Natural killer cell (primary cell): ENCODE measurements around the gene TIMP2. TPM values are rescaled to one million over a fixed set of nuclear protein-coding genes. Genes with fewer than 3 reads are reported as not detected.
"Not testable (repeated sequence)": the region's sequence is repeated elsewhere in the genome, so short reads cannot be mapped to it uniquely, and the experiment has no call there.

ENCODE experiments used
- ATAC-seq, 3 donors: fragments of 150-1000 bp in 2 of 3; fragments of 200-7000 bp in 1 of 3; cut with Tn5 transposase; 1 replicate in 1 of 3; 2 replicates in 2 of 3; pipeline ENCODE4 v1.10.0; 2021; ENCODE audit warnings: mild to moderate bottlenecking in 2 of 3, moderate library complexity in 2 of 3
- DNase-seq, 2 donors: peaks; one replicate each; pipeline versions ENCODE4 v3.0.0 to v3.0.0-alpha.2; 2013 to 2021; ENCODE audit warnings: mixed read lengths in 1 of 2
- H3K27ac ChIP-seq: one replicate; pipeline ENCODE4 v1.5.1; 2013; ENCODE audit warnings: mild to moderate bottlenecking, low read length
- H3K27me3 ChIP-seq: one replicate; pipeline ENCODE4 v1.6.1; 2013; ENCODE audit warnings: low read length; ENCODE audit not compliant: control insufficient read depth, insufficient read depth
- H3K36me3 ChIP-seq: one replicate; pipeline ENCODE4 v1.6.1; 2013; ENCODE audit warnings: low read length; ENCODE audit not compliant: control insufficient read depth, insufficient read depth
- H3K4me1 ChIP-seq: one replicate; pipeline ENCODE4 v1.6.1; 2013; ENCODE audit warnings: low read length; ENCODE audit not compliant: control insufficient read depth, insufficient read depth
- H3K4me3 ChIP-seq: one replicate; pipeline ENCODE4 v1.5.1; 2013; ENCODE audit warnings: low read length
- H3K9me3 ChIP-seq: one replicate; pipeline ENCODE4 v1.6.1; 2013; ENCODE audit warnings: low read length; ENCODE audit not compliant: control insufficient read depth, insufficient read depth
- H3K27ac Mint-ChIP-seq, 2 donors: one replicate each; pipeline ENCODE4 v1.8.0; 2022; ENCODE audit warnings: mild to moderate bottlenecking in 2 of 2, mixed read lengths in 2 of 2, moderate library complexity in 1 of 2
- H3K27me3 Mint-ChIP-seq, 2 donors: one replicate each; pipeline ENCODE4 v1.8.0; 2022; ENCODE audit warnings: low read depth in 2 of 2, mixed read lengths in 2 of 2
- H3K36me3 Mint-ChIP-seq: one replicate; pipeline ENCODE4 v1.8.0; 2022; ENCODE audit warnings: mixed read lengths
- H3K4me1 Mint-ChIP-seq, 2 donors: one replicate each; pipeline ENCODE4 v1.8.0; 2022; ENCODE audit warnings: mixed read lengths in 2 of 2
- H3K4me3 Mint-ChIP-seq: one replicate; pipeline ENCODE4 v1.8.0; 2022; ENCODE audit warnings: mild to moderate bottlenecking, moderate library complexity, mixed read lengths
- H3K9me3 Mint-ChIP-seq, 2 donors: one replicate each; pipeline ENCODE4 v1.8.0; 2022; ENCODE audit warnings: mixed read lengths in 2 of 2
- CTCF ChIP-seq: fragments of 200-600 bp; IDR thresholded peaks from one replicate; pipeline ENCODE4 v1.8.0; 2022; ENCODE audit warnings: antibody characterized with exemption
- WGBS: methylation state at CpG from one replicate; pipeline ENCODE4 v1.1.7; 2013; ENCODE audit warnings: missing lambda C conversion rate; ENCODE audit not compliant: insufficient coverage; 5-methylcytosine and 5-hydroxymethylcytosine counted together
- intact Hi-C: fragments of 100-400 bp; cut with micrococcal nuclease; formaldehyde crosslinking; loops from one replicate; pipeline ENCODE4 v1.14.2; 2022
- total RNA-seq, 4 donors: library from RNA; stranded (reverse); fragments of 120-200 nt in 1 of 4; gene quantifications; one replicate each; pipeline versions ENCODE4 v1.2.3 to v1.2.4, GENCODE V29; 2013 to 2022

TIMP2 gene
- total RNA-seq, 3 donors from 2014 or later (not counting 1 experiment from before 2014, with no cell fraction given), result 3.6 to 8.2 (median 7.1) TPM

- no peak overlapping the region for H3K27ac ChIP-seq
These were observed 19.6 kb downstream of the TIMP2 start for GRCh38 chr17:78905541-78905940.

GRCh38 chr17:78905116-78905515 is 20.1 kb downstream of the TIMP2 start:
- Histone ChIP-seq H3K27me3 (no peaks in the 10 kb centered on the region), H3K4me3 (no peak overlapping the region), H3K9me3 (no peaks in the 10 kb centered on the region), H3K27ac (no peak overlapping the region), H3K4me1 (no peaks in the 10 kb centered on the region), H3K36me3 (no peaks in the 10 kb centered on the region)
- intact Hi-C loops, result no loop called here
- Mint-ChIP-seq H3K36me3 (no peaks in the 10 kb centered on the region), H3K9me3 (no peaks in the 10 kb centered on the region), H3K27ac (no peak overlapping the region), H3K4me1 (no peaks in the 10 kb centered on the region), H3K27me3 (no peaks in the 10 kb centered on the region), H3K4me3 (no peak overlapping the region)
- 74% methylated on average over 6 of the region's 6 CpGs for WGBS
- no peak for TF ChIP-seq CTCF
- no peak for DNase-seq
- no peak for ATAC-seq

More at GRCh38 chr17:78905541-78905940, 19.6 kb downstream of the TIMP2 start:
- no peaks in the 10 kb centered on the region for H3K27me3 Mint-ChIP-seq
- no peak overlapping the region for H3K4me3 Mint-ChIP-seq
- no peaks in the 10 kb centered on the region for H3K9me3 Mint-ChIP-seq
- H3K4me1 Mint-ChIP-seq, result no peaks in the 10 kb centered on the region
- DNase-seq (no peak), ATAC-seq (no peak)
- no peak overlapping the region for H3K27ac Mint-ChIP-seq
- Histone ChIP-seq H3K4me1 (no peaks in the 10 kb centered on the region), H3K9me3 (no peaks in the 10 kb centered on the region), H3K27me3 (no peaks in the 10 kb centered on the region), H3K36me3 (no peaks in the 10 kb centered on the region), H3K4me3 (no peak overlapping the region)
- no peaks in the 10 kb centered on the region for H3K36me3 Mint-ChIP-seq
- intact Hi-C loops, result no loop called here
- TF ChIP-seq CTCF, result no peak
- WGBS, result 93% methylated on average over 7 of the region's 7 CpGs

GRCh38 chr17:78904371-78904770 is 20.8 kb downstream of the TIMP2 start:
- Mint-ChIP-seq H3K27me3 (no peaks in the 10 kb centered on the region), H3K9me3 (no peaks in the 10 kb centered on the region), H3K4me3 (no peak overlapping the region), H3K4me1 (no peaks in the 10 kb centered on the region), H3K27ac (no peak overlapping the region), H3K36me3 (no peaks in the 10 kb centered on the region)
- H3K4me1 ChIP-seq, result no peaks in the 10 kb centered on the region
- H3K27ac ChIP-seq, result no peak overlapping the region
- H3K36me3 ChIP-seq, result no peaks in the 10 kb centered on the region
- no peak for TF ChIP-seq CTCF
- DNase-seq (no peak), ATAC-seq (no peak)
- no peaks in the 10 kb centered on the region for H3K27me3 ChIP-seq
- intact Hi-C loops, result no loop called here
- no peaks in the 10 kb centered on the region for H3K9me3 ChIP-seq
- H3K4me3 ChIP-seq, result no peak overlapping the region
- WGBS, result 87% methylated on average over 9 of the region's 9 CpGs

- Histone ChIP-seq H3K4me3 (no peak within 1 kb of the TSS), H3K36me3 (no peaks in the 10 kb centered on the region), H3K9me3 (no peaks in the 10 kb centered on the region), H3K4me1 (no peaks in the 10 kb centered on the region), H3K27ac (no peak within 1 kb of the TSS), H3K27me3 (no peaks in the 10 kb centered on the region)
- H3K27me3 Mint-ChIP-seq, result no peaks in the 10 kb centered on the region
- ATAC-seq (no peak), DNase-seq (no peak)
- no peaks in the 10 kb centered on the region for H3K36me3 Mint-ChIP-seq
- no peaks in the 10 kb centered on the region for H3K4me1 Mint-ChIP-seq
- no peak within 1 kb of the TSS for H3K4me3 Mint-ChIP-seq
- H3K27ac Mint-ChIP-seq, result no peak within 1 kb of the TSS
- intact Hi-C loops, result no loop called here
- TF ChIP-seq CTCF, result no peak
- WGBS, result 69% methylated on average over 17 of the region's 17 CpGs
- no peaks in the 10 kb centered on the region for H3K9me3 Mint-ChIP-seq
These were observed 21.9 kb downstream of the TIMP2 start, which contains the start of gene CEP295NL for GRCh38 chr17:78903101-78903779. Gene CEP295NL (minus strand): TSS chr17:78903201. CDS start chr17:78901828, 1,373 bp downstream.

GRCh38 chr17:78902231-78902630 is 23.0 kb downstream of the TIMP2 start:
- not testable (repeated sequence) for H3K27me3 Mint-ChIP-seq

More at GRCh38 chr17:78902231-78902630, 23.0 kb downstream of the TIMP2 start:
- H3K4me1 Mint-ChIP-seq, H3K27ac Mint-ChIP-seq, DNase-seq, H3K9me3 Mint-ChIP-seq, H3K36me3 Mint-ChIP-seq, H3K36me3 ChIP-seq, H3K27me3 ChIP-seq, H3K4me3 ChIP-seq, ATAC-seq, H3K27ac ChIP-seq, H3K4me1 ChIP-seq, intact Hi-C loops, H3K9me3 ChIP-seq, H3K4me3 Mint-ChIP-seq: not testable (repeated sequence)
- 86% methylated on average over 8 of the region's 8 CpGs for WGBS
